Colonic mucosa (tissue), 4 donors: ENCODE data around the gene MASP2. TPM values are rescaled to one million over a fixed set of nuclear protein-coding genes. Genes with fewer than 3 reads are reported as not detected.

Experiments
- DNase-seq: peaks from one replicate; pipeline ENCODE4 v3.0.0-alpha.2; 2020
- H3K27ac ChIP-seq: fragments of 200-600 bp; one replicate; pipeline ENCODE4 v1.8.0; 2021
- H3K27me3 ChIP-seq: fragments of 200-600 bp; one replicate; pipeline ENCODE4 v1.8.0; 2021
- H3K36me3 ChIP-seq: fragments of 200-600 bp; one replicate; pipeline ENCODE4 v1.8.0; 2021
- H3K4me1 ChIP-seq: fragments of 200-600 bp; one replicate; pipeline ENCODE4 v1.8.0; 2021; ENCODE audit warnings: mild to moderate bottlenecking
- H3K4me3 ChIP-seq: fragments of 200-600 bp; one replicate; pipeline ENCODE4 v1.8.0; 2021
- H3K9ac ChIP-seq, 2 donors: one replicate each; pipeline ENCODE4 v1.7.0; 2013; ENCODE audit warnings: control low read depth in 2 of 2, low read depth in 2 of 2, low read length in 2 of 2
- H3K9me3 ChIP-seq: fragments of 200-600 bp; one replicate; pipeline ENCODE4 v1.8.0; 2021
- CTCF ChIP-seq: fragments of 200-600 bp; IDR thresholded peaks from one replicate; pipeline ENCODE4 v1.8.0; 2022; ENCODE audit warnings: antibody characterized with exemption, mild to moderate bottlenecking
- intact Hi-C: fragments of 100-400 bp; cut with DNase I; formaldehyde crosslinking; loops from one replicate; pipeline ENCODE4 v1.14.1; 2022
- total RNA-seq, 2 donors: library from RNA; stranded (reverse); fragmentation: NEBNext Ultra II Directional in 1 of 2; extraction: Animal tissue kit (Norgen Biotek cat#: 25700) in 1 of 2; gene quantifications; one replicate each; pipeline ENCODE4 v1.2.1, GENCODE V29; 2021
- donor health status: healthy.
- donor health status: DM: no; HTN: no; CAD: no.
- donor health status: DM: no; HTN: no; CAD: no.

Gene MASP2
- total RNA-seq, 2 donors from 2014 or later: 0.32 TPM; not detected in 1

- intact Hi-C loops: no loop called here
These were observed 19.0 kb downstream of the MASP2 start for GRCh38 chr1:11028018-11028417.

GRCh38 chr1:11027316-11027715 lies 19.7 kb downstream of the MASP2 start:
- no peak for DNase-seq
- no peak overlapping the region for H3K4me3 ChIP-seq
- no peak overlapping the region for H3K9ac ChIP-seq
- H3K36me3 ChIP-seq: peaks cover under 1% of the 10 kb centered on the region
- H3K4me1 ChIP-seq: no peaks in the 10 kb centered on the region
- H3K9me3 ChIP-seq: no peaks in the 10 kb centered on the region
- intact Hi-C loops: no loop called here
- no peak for TF ChIP-seq CTCF
- no peaks in the 10 kb centered on the region for H3K27me3 ChIP-seq
- no peak overlapping the region for H3K27ac ChIP-seq

More at GRCh38 chr1:11028018-11028417, 19.0 kb downstream of the MASP2 start:
- Histone ChIP-seq H3K27ac (no peak overlapping the region), H3K4me1 (no peaks in the 10 kb centered on the region), H3K9ac (no peak overlapping the region), H3K27me3 (no peaks in the 10 kb centered on the region), H3K36me3 (no peaks in the 10 kb centered on the region), H3K9me3 (no peaks in the 10 kb centered on the region), H3K4me3 (no peak overlapping the region)
- TF ChIP-seq CTCF: no peak
- no peak for DNase-seq

- TF ChIP-seq CTCF: no peak
- Histone ChIP-seq H3K9me3 (no peaks in the 10 kb centered on the region), H3K4me1 (no peaks in the 10 kb centered on the region), H3K9ac (no peak overlapping the region), H3K27ac (no peak overlapping the region), H3K36me3 (peaks cover 5% of the 10 kb centered on the region), H3K4me3 (no peak overlapping the region), H3K27me3 (no peaks in the 10 kb centered on the region)
- no peak for DNase-seq
- intact Hi-C loops: no loop called here
These were observed 20.1 kb downstream of the MASP2 start for GRCh38 chr1:11026903-11027302.

- intact Hi-C loops: no loop called here
- Histone ChIP-seq H3K9me3 (no peaks in the 10 kb centered on the region), H3K9ac (no peak overlapping the region), H3K27me3 (no peaks in the 10 kb centered on the region), H3K4me1 (no peaks in the 10 kb centered on the region), H3K4me3 (no peak overlapping the region), H3K27ac (no peak overlapping the region), H3K36me3 (peaks cover 10% of the 10 kb centered on the region)
- no peak for DNase-seq
- no peak for TF ChIP-seq CTCF
These were observed 21.0 kb downstream of the MASP2 start for GRCh38 chr1:11026052-11026451.

- Histone ChIP-seq H3K4me3 (no peak overlapping the region), H3K36me3 (peaks cover 10% of the 10 kb centered on the region), H3K9me3 (no peaks in the 10 kb centered on the region), H3K9ac (no peak overlapping the region), H3K4me1 (no peaks in the 10 kb centered on the region), H3K27me3 (no peaks in the 10 kb centered on the region), H3K27ac (no peak overlapping the region)
- intact Hi-C loops: no loop called here
- no peak for DNase-seq
- TF ChIP-seq CTCF: no peak
These were observed 21.4 kb downstream of the MASP2 start for GRCh38 chr1:11025618-11026017.

GRCh38 chr1:11024874-11025203 lies 22.2 kb downstream of the MASP2 start:
- TF ChIP-seq CTCF: no peak
- intact Hi-C loops: no loop called here
- H3K36me3 ChIP-seq: peaks cover 15% of the 10 kb centered on the region

More at GRCh38 chr1:11024874-11025203, 22.2 kb downstream of the MASP2 start:
- DNase-seq: no peak
- Histone ChIP-seq H3K27me3 (no peaks in the 10 kb centered on the region), H3K9me3 (no peaks in the 10 kb centered on the region), H3K27ac (no peak overlapping the region), H3K4me3 (no peak overlapping the region), H3K4me1 (no peaks in the 10 kb centered on the region), H3K9ac (no peak overlapping the region)
